Measurements from ENCODE around the gene KLF15.

The KLF15 gene

DNA sequence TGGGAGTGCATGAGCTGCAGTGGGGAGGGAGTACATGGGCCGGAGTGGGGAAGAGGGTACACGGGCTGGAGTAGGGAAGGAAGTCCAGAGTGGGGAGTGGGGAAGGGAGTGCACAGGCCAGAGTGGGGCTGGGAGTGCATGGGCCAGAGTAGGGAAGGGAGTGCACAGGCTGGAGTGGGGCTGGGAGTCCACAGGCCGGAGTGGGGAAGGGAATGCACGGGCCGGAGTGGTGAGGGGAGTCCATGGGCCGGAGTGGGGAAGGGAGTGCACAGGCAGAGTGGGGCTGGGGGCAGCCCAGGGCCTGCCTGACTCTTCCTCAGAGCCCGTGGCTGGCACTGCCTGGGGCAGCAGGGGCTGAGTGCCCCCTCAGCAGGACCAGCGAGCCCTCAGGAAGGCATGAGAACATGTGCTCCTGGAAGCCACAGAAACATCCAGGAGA lies 40.7 kb downstream of the KLF15 start:
- H3K27ac ChIP-seq = no peak overlapping the region
- ChIA-PET POLR2A (ENCODE audit: low non-redundant PET) (no interaction called here), CTCF (no interaction called here)
- no peak for DNase-seq (ENCODE audit: low spot score)
- TF ChIP-seq, protein P1, sequence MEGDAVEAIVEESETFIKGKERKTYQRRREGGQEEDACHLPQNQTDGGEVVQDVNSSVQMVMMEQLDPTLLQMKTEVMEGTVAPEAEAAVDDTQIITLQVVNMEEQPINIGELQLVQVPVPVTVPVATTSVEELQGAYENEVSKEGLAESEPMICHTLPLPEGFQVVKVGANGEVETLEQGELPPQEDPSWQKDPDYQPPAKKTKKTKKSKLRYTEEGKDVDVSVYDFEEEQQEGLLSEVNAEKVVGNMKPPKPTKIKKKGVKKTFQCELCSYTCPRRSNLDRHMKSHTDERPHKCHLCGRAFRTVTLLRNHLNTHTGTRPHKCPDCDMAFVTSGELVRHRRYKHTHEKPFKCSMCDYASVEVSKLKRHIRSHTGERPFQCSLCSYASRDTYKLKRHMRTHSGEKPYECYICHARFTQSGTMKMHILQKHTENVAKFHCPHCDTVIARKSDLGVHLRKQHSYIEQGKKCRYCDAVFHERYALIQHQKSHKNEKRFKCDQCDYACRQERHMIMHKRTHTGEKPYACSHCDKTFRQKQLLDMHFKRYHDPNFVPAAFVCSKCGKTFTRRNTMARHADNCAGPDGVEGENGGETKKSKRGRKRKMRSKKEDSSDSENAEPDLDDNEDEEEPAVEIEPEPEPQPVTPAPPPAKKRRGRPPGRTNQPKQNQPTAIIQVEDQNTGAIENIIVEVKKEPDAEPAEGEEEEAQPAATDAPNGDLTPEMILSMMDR (conservative IDR thresholded peaks at IDR 0.05; ENCODE audit: low read depth) = no peak

DNA sequence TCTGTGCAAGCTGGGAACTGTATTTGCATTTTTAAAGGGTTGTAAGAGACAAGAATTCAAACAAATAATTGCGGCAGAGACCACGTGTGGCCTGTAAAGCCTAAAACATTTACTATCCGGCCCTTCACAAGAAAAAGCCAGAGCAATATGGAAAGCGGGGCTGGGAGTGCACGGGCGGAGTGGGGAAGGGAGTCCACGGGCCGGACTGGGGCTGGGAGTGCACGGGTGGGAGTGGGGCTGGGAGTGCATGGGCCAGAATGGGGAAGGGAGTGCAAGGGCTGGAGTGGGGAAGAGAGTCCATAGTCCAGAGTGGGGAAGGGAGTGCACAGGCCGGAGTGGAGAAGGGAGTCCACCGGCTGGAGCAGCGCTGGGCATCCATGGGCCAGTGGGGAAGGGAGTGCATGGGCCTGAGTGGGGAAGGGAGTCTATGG lies 41.2 kb downstream of the KLF15 start:
- H3K27ac ChIP-seq = no peak overlapping the region
- POLR2A ChIA-PET (ENCODE audit: low non-redundant PET) = no interaction called here
- TF ChIP-seq, protein P1 (conservative IDR thresholded peaks at IDR 0.05; ENCODE audit: low read depth) = no peak
- DNase-seq (ENCODE audit: low spot score) = no peak
- CTCF ChIA-PET = no interaction called here

DNA sequence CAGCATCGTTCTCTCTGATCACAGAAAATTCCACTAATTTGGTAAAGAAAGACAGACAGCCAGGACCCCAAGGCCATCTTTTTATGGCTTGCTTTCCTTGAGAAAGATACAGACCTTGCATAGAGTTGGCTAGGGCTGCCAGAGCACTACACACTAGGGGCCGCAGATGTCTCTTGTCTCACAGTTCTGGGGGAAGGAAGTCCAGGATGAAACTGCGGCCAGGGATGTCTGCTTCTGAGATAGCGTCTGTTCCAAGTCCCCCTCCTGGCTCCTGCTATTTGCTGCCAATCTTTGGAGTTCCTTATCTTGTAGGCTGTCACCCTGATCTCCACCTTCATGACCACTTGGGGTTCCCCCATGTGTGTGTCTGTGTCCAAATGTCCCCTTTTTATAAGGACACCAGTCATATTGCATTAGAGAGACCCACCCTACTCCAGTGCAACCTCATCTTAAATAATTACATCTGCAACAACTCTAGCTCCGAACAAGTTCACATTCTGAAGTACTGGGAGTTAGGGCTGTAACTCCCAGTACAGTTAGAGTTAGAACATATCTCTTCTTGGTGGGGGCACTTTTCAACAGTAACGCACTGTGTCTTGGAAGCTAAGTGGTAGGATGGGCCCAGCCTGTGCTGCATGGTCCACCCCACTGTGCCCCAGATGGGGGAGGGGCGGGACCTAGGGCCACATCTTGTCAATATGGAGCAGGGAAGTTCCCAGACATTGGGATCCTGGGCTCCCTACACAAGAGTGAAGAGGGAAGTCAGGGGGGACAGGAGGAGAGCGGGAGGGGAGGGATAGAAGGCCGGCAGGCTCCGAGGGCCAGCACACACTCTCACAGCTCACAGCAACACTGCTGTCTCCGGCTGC lies 42.2 kb downstream of the KLF15 start:
- no peak overlapping the region for H3K27ac ChIP-seq
- CTCF ChIA-PET = no interaction called here
- POLR2A ChIA-PET (ENCODE audit: low non-redundant PET) = no interaction called here
- no peak for DNase-seq (ENCODE audit: low spot score)
- TF ChIP-seq, protein P1 (conservative IDR thresholded peaks at IDR 0.05; ENCODE audit: low read depth) = no peak

DNA sequence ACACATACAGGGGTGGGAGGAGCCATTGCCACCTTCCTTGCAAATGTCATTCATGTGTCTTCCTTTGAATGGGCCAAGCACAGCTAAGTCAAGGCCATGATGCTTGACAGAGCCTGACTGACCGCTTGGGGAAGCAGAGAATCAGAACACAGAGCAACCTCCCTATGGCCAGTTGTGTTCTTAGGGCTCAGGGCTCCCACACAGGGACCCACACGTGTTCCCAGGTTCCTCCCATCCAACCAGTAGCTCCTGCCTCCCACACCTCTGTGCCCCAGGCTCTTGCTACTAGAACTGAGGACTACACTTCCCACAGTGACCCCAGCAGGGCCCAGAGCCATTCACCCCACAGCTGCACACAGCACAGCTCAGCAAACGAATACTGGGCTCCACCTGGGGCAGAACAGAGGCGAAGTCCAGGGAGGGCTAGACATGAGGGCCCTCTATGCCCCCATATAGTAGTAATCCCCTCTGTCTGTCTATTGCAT lies 42.9 kb downstream of the KLF15 start:
- no peak overlapping the region for H3K27ac ChIP-seq
- ChIA-PET POLR2A (ENCODE audit: low non-redundant PET) (no interaction called here), CTCF (no interaction called here)
- TF ChIP-seq, protein P1 (conservative IDR thresholded peaks at IDR 0.05; ENCODE audit: low read depth) = no peak
- no peak for DNase-seq (ENCODE audit: low spot score)

DNA sequence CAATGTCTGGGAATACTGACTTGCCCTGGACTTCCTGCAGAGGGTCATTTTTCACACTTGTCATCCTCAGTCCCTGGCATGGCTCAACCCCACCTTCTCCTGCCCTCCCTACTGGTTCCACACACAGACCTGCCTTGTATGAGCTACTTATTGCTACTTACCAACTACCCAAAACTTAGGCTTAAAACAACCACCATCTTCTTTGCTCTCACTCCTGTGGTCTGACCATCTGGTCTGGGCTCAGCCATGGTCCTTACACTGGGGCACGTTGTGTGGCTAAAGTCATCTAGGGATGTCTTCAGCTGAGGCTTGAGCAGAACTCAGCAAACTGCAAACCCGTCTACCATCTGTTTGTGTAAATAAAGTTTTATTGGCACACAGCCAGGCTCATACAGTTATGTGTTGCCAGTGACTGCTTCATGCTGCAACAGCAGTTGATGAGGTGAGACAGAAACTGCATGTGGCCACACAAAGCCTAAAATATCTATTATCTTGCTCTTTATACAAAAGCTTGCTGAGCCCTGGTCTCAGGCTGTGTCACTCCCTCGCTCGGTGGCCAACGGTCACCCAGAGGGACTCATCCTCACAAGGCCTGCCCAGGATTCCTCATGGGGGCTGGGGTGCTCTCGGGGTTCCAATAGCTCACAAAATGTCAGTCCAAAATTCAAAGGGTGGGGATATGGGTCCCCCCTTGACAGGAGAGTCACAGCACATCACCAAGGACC lies 43.5 kb downstream of the KLF15 start:
- TF ChIP-seq, protein P1 (conservative IDR thresholded peaks at IDR 0.05; ENCODE audit: low read depth) = no peak
- ChIA-PET POLR2A (ENCODE audit: low non-redundant PET) (no interaction called here), CTCF (no interaction called here)
- no peak overlapping the region for H3K27ac ChIP-seq
- no peak for DNase-seq (ENCODE audit: low spot score)

DNA sequence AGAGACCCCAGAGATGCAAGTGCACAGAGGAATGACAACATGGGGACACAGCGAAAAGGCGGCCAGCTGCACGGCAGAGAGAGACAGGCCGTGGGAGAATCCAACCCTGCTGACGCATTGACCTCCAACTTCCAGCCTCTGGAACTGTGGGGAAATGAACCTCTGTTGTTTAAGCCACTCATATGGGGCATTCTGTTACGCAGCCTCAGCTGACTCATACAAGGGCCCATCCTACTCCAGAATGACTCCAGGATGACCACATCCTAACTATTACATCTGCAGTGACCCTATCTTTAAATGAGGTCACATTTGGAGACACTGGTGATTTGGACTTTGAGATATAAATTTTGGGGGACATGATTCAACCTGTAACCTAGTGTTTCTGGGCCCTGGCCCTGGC lies 44.0 kb downstream of the KLF15 start:
- TF ChIP-seq, protein P1 (conservative IDR thresholded peaks at IDR 0.05; ENCODE audit: low read depth) = no peak
- ChIA-PET CTCF (no interaction called here), POLR2A (ENCODE audit: low non-redundant PET) (no interaction called here)
- DNase-seq (ENCODE audit: low spot score) = no peak
- no peak overlapping the region for H3K27ac ChIP-seq

All from RWPE1 (cell line).